ENCODE results near the gene TRUB2. TPM values are rescaled to one million over a fixed set of nuclear protein-coding genes. Genes with fewer than 3 reads are reported as not detected.
A peak's percentile ranks its signal among the peaks of the same experiment; 100 is the strongest.
"Not testable (repeated sequence)": the region's sequence is repeated elsewhere in the genome, so short reads cannot be mapped to it uniquely, and the experiment has no call there.

TRUB2 gene
- total and polyA plus RNA-seq, 8 donors = 4.9 to 15.9 (median 13.2) TPM

- H3K9me3 ChIP-seq = no peaks in the 10 kb centered on the region
- intact Hi-C loops (cut with DNase I; ENCODE audit: low total_unique reads) = no loop called here
- 55 to 66% (median 63%) methylated on average over 6 of the region's 6 CpGs for WGBS, 5 donors
- DNase-seq = peak in 1 of 2 donors; percentile 85
- no peak overlapping the region for H3K4me3 ChIP-seq
- no peak overlapping the region for H3K27ac ChIP-seq
- H3K4me1 ChIP-seq = no peaks in the 10 kb centered on the region
- no peak for TF ChIP-seq POLR2A (IDR thresholded peaks at IDR 0.05)
- TF ChIP-seq POLR2AphosphoS5 (IDR thresholded peaks at IDR 0.05) = no peak
- TF ChIP-seq EP300 (IDR thresholded peaks at IDR 0.05) = no peak
- TF ChIP-seq, protein P1, sequence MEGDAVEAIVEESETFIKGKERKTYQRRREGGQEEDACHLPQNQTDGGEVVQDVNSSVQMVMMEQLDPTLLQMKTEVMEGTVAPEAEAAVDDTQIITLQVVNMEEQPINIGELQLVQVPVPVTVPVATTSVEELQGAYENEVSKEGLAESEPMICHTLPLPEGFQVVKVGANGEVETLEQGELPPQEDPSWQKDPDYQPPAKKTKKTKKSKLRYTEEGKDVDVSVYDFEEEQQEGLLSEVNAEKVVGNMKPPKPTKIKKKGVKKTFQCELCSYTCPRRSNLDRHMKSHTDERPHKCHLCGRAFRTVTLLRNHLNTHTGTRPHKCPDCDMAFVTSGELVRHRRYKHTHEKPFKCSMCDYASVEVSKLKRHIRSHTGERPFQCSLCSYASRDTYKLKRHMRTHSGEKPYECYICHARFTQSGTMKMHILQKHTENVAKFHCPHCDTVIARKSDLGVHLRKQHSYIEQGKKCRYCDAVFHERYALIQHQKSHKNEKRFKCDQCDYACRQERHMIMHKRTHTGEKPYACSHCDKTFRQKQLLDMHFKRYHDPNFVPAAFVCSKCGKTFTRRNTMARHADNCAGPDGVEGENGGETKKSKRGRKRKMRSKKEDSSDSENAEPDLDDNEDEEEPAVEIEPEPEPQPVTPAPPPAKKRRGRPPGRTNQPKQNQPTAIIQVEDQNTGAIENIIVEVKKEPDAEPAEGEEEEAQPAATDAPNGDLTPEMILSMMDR (IDR thresholded peaks at IDR 0.05) = no peak
- H3K27me3 ChIP-seq = no peaks in the 10 kb centered on the region
- peaks cover 4 to 51% (median 42%) of the 10 kb centered on the region in 4 donors for H3K36me3 ChIP-seq
Measured at GRCh38 chr9:128286440-128286839, 35.8 kb downstream of the TRUB2 start.

DNA sequence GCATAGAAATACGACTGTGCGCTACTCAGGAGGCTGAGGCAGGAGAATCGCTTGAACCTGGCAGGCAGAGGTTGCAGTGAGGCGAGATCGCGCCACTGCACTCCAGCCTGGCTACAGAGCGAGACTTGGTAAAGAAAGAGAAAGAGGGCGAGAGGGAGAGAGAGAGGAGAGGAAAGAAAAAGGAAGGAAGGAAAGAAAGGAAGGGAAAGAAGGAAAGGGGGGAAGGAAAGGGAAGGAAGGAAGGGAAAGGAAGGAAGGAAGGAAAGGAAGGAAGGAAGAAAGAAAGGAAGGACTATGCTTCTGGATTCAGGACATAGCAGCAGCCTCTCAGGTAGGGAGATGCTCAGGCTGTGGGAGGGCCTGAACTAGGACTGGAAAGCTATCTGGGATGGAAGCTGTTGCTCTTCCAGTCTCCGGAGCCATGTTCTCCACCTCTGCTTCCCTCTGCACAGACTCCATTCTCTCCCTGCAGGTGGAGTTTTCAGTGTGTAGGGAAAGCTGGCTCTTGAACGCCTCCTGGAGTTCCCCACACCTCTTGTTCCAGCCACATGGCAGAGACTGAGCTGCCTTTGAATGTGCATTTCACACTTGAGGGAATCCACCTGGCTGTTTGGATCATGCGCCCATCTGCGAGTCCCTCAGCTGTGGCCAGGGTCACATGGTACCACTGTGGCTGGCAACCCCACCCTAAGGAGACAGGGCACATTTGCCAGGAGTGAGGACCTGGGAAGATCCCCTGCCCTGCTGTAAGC, 37.0 kb downstream of the TRUB2 start:
- peaks cover 4 to 47% (median 42%) of the 10 kb centered on the region in 4 donors for H3K36me3 ChIP-seq
- TF ChIP-seq EP300 (IDR thresholded peaks at IDR 0.05) = no peak
- TF ChIP-seq, protein P1 (IDR thresholded peaks at IDR 0.05) = no peak
- TF ChIP-seq POLR2AphosphoS5 (IDR thresholded peaks at IDR 0.05) = no peak
- no peak for TF ChIP-seq POLR2A (IDR thresholded peaks at IDR 0.05)
- H3K4me3 ChIP-seq = no peak overlapping the region
- DNase-seq = no peak
- 90 to 95% (median 93%) methylated on average over 10 to 12 of the region's 12 CpGs for WGBS, 5 donors
- peaks cover 0 to under 1% (median 0%) of the 10 kb centered on the region in 4 donors for H3K4me1 ChIP-seq
- intact Hi-C loops (cut with DNase I; ENCODE audit: low total_unique reads) = no loop called here
- H3K27me3 ChIP-seq = no peaks in the 10 kb centered on the region
- H3K27ac ChIP-seq = no peak overlapping the region
- no peaks in the 10 kb centered on the region for H3K9me3 ChIP-seq

GRCh38 chr9:128282500-128282899, 39.7 kb downstream of the TRUB2 start:
- 96 to 98% (median 97%) methylated on average over 6 of the region's 6 CpGs for WGBS, 5 donors
- H3K4me1 ChIP-seq = peaks cover 1 to 23% (median 12%) of the 10 kb centered on the region in 4 donors
- DNase-seq = no peak
- H3K4me3 ChIP-seq = no peak overlapping the region
- intact Hi-C loops (cut with DNase I; ENCODE audit: low total_unique reads) = no loop called here
- TF ChIP-seq POLR2AphosphoS5 (IDR thresholded peaks at IDR 0.05) = no peak
- no peak for TF ChIP-seq POLR2A (IDR thresholded peaks at IDR 0.05)
- TF ChIP-seq, protein P1 (IDR thresholded peaks at IDR 0.05) = no peak
- no peak for TF ChIP-seq EP300 (IDR thresholded peaks at IDR 0.05)
- peaks cover 4 to 27% (median 22%) of the 10 kb centered on the region in 4 donors for H3K36me3 ChIP-seq
- H3K9me3 ChIP-seq = no peaks in the 10 kb centered on the region
- no peak overlapping the region for H3K27ac ChIP-seq
- no peaks in the 10 kb centered on the region for H3K27me3 ChIP-seq

- intact Hi-C loops (cut with DNase I; ENCODE audit: low total_unique reads) = no loop called here
- TF ChIP-seq POLR2A (IDR thresholded peaks at IDR 0.05) (no peak), EP300 (IDR thresholded peaks at IDR 0.05) (no peak), POLR2AphosphoS5 (IDR thresholded peaks at IDR 0.05) (no peak)
- TF ChIP-seq, protein P1 (IDR thresholded peaks at IDR 0.05) = no peak
- Histone ChIP-seq H3K27ac (peak overlapping the region in 2 of 5 donors; percentile 20 to 46), H3K9me3 (no peaks in the 10 kb centered on the region), H3K36me3 (peaks cover 0 to 3% (median 1%) of the 10 kb centered on the region in 4 donors), H3K4me3 (no peak overlapping the region), H3K4me1 (peaks cover 10 to 36% (median 24%) of the 10 kb centered on the region in 4 donors), H3K27me3 (no peaks in the 10 kb centered on the region)
- no peak for DNase-seq
- 82 to 95% (median 92%) methylated on average over 5 of the region's 5 CpGs for WGBS, 5 donors
Measured at GRCh38 chr9:128280084-128280622, 42.1 kb downstream of the TRUB2 start.

GRCh38 chr9:128279088-128280073, 42.9 kb downstream of the TRUB2 start:
- H3K9me3 ChIP-seq; H3K4me3 ChIP-seq; H3K36me3 ChIP-seq; H3K27me3 ChIP-seq; intact Hi-C loops (cut with DNase I; ENCODE audit: low total_unique reads): not testable (repeated sequence)
- peak in 1 of 2 donors; percentile 29 for DNase-seq
- peak overlapping the region in 3 of 5 donors; percentile 20 to 46 (median 22) for H3K27ac ChIP-seq
- H3K4me1 ChIP-seq = peaks cover 18 to 44% (median 31%) of the 10 kb centered on the region in 4 donors
- 53 to 70% (median 60%) methylated on average over 22 of the region's 22 CpGs for WGBS, 5 donors

All from stomach (tissue), 9 donors.